HCT116 (cell line): Measurements from ENCODE around the gene HABP2. TPM values are rescaled to one million over a fixed set of nuclear protein-coding genes. Genes with fewer than 3 reads are reported as not detected.

Source experiments
- ATAC-seq: fragments of 200-7000 bp; cut with Tn5 transposase; 2 replicates; pipeline ENCODE4 v1.9.1; 2020; ENCODE audit warnings: mild to moderate bottlenecking, moderate library complexity
- BruUV-seq: library from RNA; stranded (reverse); fragments of 400-500 nt; replicated peaks from 2 replicates; lab custom pipeline; 2021; lab: Mats Ljungman, UMichigan
- CTCF ChIA-PET: fragments of 300-600 bp; sonication (Branson Sonifier 250); formaldehyde crosslinking; loops from one replicate; lab custom pipeline; 2021; ENCODE audit warnings: antibody characterized with exemption; lab: Charles Lee
- POLR2A ChIA-PET: fragments of 300-600, 350-600 bp; sonication (Branson Sonifier 250); formaldehyde crosslinking; loops from one replicate; lab custom pipeline; 2021; ENCODE audit warnings: antibody characterized with exemption; lab: Charles Lee
- RAD21 ChIA-PET, 2 experiments: fragments of 300-600 bp; sonication (Branson Sonifier 250); formaldehyde crosslinking; loops; one replicate each; lab custom pipeline; 2023; ENCODE audit warnings: low total read pairs in 2 of 2; ENCODE audit not compliant: uncharacterized antibody in 2 of 2, unreplicated experiment in 2 of 2, low non-redundant PET in 1 of 2; lab: Charles Lee
- DNase-seq: peaks from one replicate; pipeline ENCODE4 v3.0.0-alpha.2; 2010; ENCODE audit warnings: low read depth, low spot score
- H2AFZ ChIP-seq: fragments of 200-600 bp; shearing (Covaris generic), sonication (generic); 2 replicates; pipeline ENCODE4 v1.6.1; 2017; ENCODE audit warnings: low read depth, mixed run types, mixed read lengths, antibody characterized with exemption, low read length; ENCODE audit not compliant: poor library complexity, severe bottlenecking
- H3K27ac ChIP-seq: 2 replicates; pipeline ENCODE4 v1.5.1; 2012; ENCODE audit warnings: low read depth, low read length
- H3K27me3 ChIP-seq: fragments of 200-600 bp; sonication (generic); 2 replicates; pipeline ENCODE4 v1.6.1; 2016; ENCODE audit warnings: mixed run types, low read length, mixed read lengths; ENCODE audit not compliant: insufficient read depth
- H3K36me3 ChIP-seq, 2 experiments: fragments of 200-500 bp in 1 of 2; fragments of 200-600 bp in 1 of 2; sonication (Bioruptor generic) in 1 of 2; sonication (generic) in 1 of 2; 2 replicates each; pipeline versions ENCODE4 v1.5.1 to v1.6.1; 2014 to 2016; ENCODE audit warnings: low read length in 2 of 2, inconsistent platforms in 1 of 2, mixed read lengths in 1 of 2, mixed run types in 1 of 2; ENCODE audit not compliant: insufficient read depth in 2 of 2, control insufficient read depth in 1 of 2
- H3K4me1 ChIP-seq, 2 experiments: fragments of 200-600 bp in 1 of 2; sonication (generic) in 1 of 2; 2 replicates each; pipeline versions ENCODE4 v1.5.1 to v1.6.1; 2012 to 2017; ENCODE audit warnings: low read length in 2 of 2, inconsistent platforms in 1 of 2, mild to moderate bottlenecking in 1 of 2, mixed read lengths in 1 of 2, mixed run types in 1 of 2, moderate library complexity in 1 of 2; ENCODE audit not compliant: insufficient read depth in 2 of 2, control insufficient read depth in 1 of 2
- H3K4me2 ChIP-seq: fragments of 200-600 bp; sonication (generic); 2 replicates; pipeline ENCODE4 v1.6.1; 2017; ENCODE audit warnings: mixed run types, low read length, mixed read lengths
- H3K4me3 ChIP-seq, 2 experiments: fragments of 200-600 bp in 1 of 2; sonication (generic) in 1 of 2; replicated peaks in 1 of 2; 2 replicates each; pipeline ENCODE4 v1.5.1; 2011 to 2016; ENCODE audit warnings: low read length in 2 of 2, control low read depth in 1 of 2, low read depth in 1 of 2, mild to moderate bottlenecking in 1 of 2, mixed read lengths in 1 of 2, mixed run types in 1 of 2
- H3K79me2 ChIP-seq: fragments of 200-600 bp; sonication (generic); 2 replicates; pipeline ENCODE4 v1.6.1; 2017; ENCODE audit warnings: mild to moderate bottlenecking, mixed run types, low read length, moderate library complexity, mixed read lengths; ENCODE audit not compliant: insufficient read depth
- H3K9ac ChIP-seq: fragments of 200-600 bp; sonication (generic); 2 replicates; pipeline ENCODE4 v1.6.1; 2016; ENCODE audit warnings: low read length, mixed read lengths
- H3K9me2 ChIP-seq: fragments of 200-600 bp; sonication (generic), shearing (Covaris generic); 2 replicates; pipeline ENCODE4 v1.6.1; 2017; ENCODE audit warnings: mixed run types, mild to moderate bottlenecking, moderate library complexity; ENCODE audit not compliant: insufficient read depth
- H3K9me3 ChIP-seq, 2 experiments: fragments of 200-500 bp in 1 of 2; fragments of 200-600 bp in 1 of 2; sonication (Bioruptor generic) in 1 of 2; sonication (generic) in 1 of 2; 2 replicates each; pipeline ENCODE4 v1.6.1; 2014 to 2017; ENCODE audit warnings: low read length in 2 of 2, mixed read lengths in 2 of 2, inconsistent platforms in 1 of 2, low read depth in 1 of 2, mild to moderate bottlenecking in 1 of 2, mixed run types in 1 of 2, moderate library complexity in 1 of 2; ENCODE audit not compliant: control insufficient read depth in 1 of 2, insufficient read depth in 1 of 2
- H4K20me1 ChIP-seq: fragments of 200-600 bp; sonication (generic), shearing (Covaris generic); 2 replicates; pipeline ENCODE4 v1.6.1; 2017; ENCODE audit warnings: mixed run types, mild to moderate bottlenecking, moderate library complexity; ENCODE audit not compliant: insufficient read depth
- CBX3 ChIP-seq: IDR thresholded peaks from 2 replicates; pipeline ENCODE4 v1.6.1; 2012; ENCODE audit warnings: low read depth
- CEBPB ChIP-seq: IDR thresholded peaks from 2 replicates; pipeline ENCODE4 v1.6.1; 2012; ENCODE audit warnings: low read depth
- EGR1 ChIP-seq: IDR thresholded peaks from 2 replicates; pipeline ENCODE4 v1.6.1; 2012; ENCODE audit warnings: low read depth
- EZH2 ChIP-seq: fragments of 200-600 bp; sonication (generic); IDR thresholded peaks from 2 replicates; pipeline ENCODE4 v1.6.1; 2017; ENCODE audit warnings: antibody characterized with exemption, mixed run types
- EZH2phosphoT487 ChIP-seq: fragments of 200-600 bp; IDR thresholded peaks from 2 replicates; pipeline ENCODE4 v1.6.1; 2018; ENCODE audit warnings: antibody characterized with exemption, borderline replicate concordance
- FOSL1 ChIP-seq: IDR thresholded peaks from 2 replicates; pipeline ENCODE4 v1.6.1; 2012; ENCODE audit warnings: low read depth
- MAX ChIP-seq: IDR thresholded peaks from 2 replicates; pipeline ENCODE4 v1.6.1; 2012
- SIN3A ChIP-seq: IDR thresholded peaks from 2 replicates; pipeline ENCODE4 v1.6.1; 2012; ENCODE audit warnings: low read depth
- ZBTB33 ChIP-seq: IDR thresholded peaks from 2 replicates; pipeline ENCODE4 v1.6.1; 2011; ENCODE audit warnings: mild to moderate bottlenecking, low read length, moderate library complexity; ENCODE audit not compliant: insufficient replicate concordance; ENCODE audit errors: extremely low read depth
- ZFX ChIP-seq: fragments of 450-650 bp; IDR thresholded peaks from 2 replicates; pipeline ENCODE4 v1.6.1; 2017
- intact Hi-C: fragments of 100-400 bp; cut with micrococcal nuclease; formaldehyde crosslinking; loops from 2 replicates; pipeline ENCODE4 v1.10.0; 2022
- total RNA-seq: library from RNA; stranded (reverse); gene quantifications from one replicate; pipeline ENCODE4 v1.2.1, GENCODE V29; 2021; ENCODE audit not compliant: unreplicated experiment
- TF ChIP-seq, protein P1 (sequence below), 3 experiments: fragments of 200-600 bp in 1 of 3; sonication (generic) in 1 of 3; IDR thresholded peaks in 2 of 3; conservative IDR thresholded peaks in 1 of 3; 2 replicates each; pipeline ENCODE4 v1.5.1; 2012 to 2017; ENCODE audit warnings: low read depth in 2 of 3, low read length in 2 of 3, antibody characterized with exemption in 1 of 3, borderline replicate concordance in 1 of 3, control low read depth in 1 of 3, mild to moderate bottlenecking in 1 of 3, mixed read lengths in 1 of 3, mixed run types in 1 of 3, moderate library complexity in 1 of 3; ENCODE audit not compliant: insufficient read depth in 1 of 3
- TF ChIP-seq, protein P2 (sequence below): IDR thresholded peaks from 2 replicates; pipeline ENCODE4 v1.6.1; 2012; ENCODE audit warnings: low read depth

The HABP2 gene
- total RNA-seq, 1 experiment from 2014 or later = 0.20 TPM

- no peaks in the 10 kb centered on the region for H4K20me1 ChIP-seq
- ChIA-PET POLR2A (no interaction called here), CTCF (no interaction called here)
Measured at GRCh38 chr10:113621799-113622198, 68.9 kb downstream of the HABP2 start.

More at GRCh38 chr10:113621799-113622198, 68.9 kb downstream of the HABP2 start:
- H2AFZ ChIP-seq = no peak overlapping the region
- RAD21 ChIA-PET = no interaction called here
- no peaks in the 10 kb centered on the region for H3K9me2 ChIP-seq
- no peaks in the 10 kb centered on the region for H3K79me2 ChIP-seq
- no peak for ATAC-seq
- H3K9me3 ChIP-seq = no peaks in the 10 kb centered on the region
- H3K4me1 ChIP-seq = no peaks in the 10 kb centered on the region
- no peaks in the 10 kb centered on the region for H3K36me3 ChIP-seq
- intact Hi-C loops = no loop called here
- H3K4me3 ChIP-seq = no peak overlapping the region
- no peak for DNase-seq
- no peak for TF ChIP-seq ZFX
- no peak for TF ChIP-seq CEBPB
- TF ChIP-seq SIN3A = no peak
- TF ChIP-seq, protein P1, sequence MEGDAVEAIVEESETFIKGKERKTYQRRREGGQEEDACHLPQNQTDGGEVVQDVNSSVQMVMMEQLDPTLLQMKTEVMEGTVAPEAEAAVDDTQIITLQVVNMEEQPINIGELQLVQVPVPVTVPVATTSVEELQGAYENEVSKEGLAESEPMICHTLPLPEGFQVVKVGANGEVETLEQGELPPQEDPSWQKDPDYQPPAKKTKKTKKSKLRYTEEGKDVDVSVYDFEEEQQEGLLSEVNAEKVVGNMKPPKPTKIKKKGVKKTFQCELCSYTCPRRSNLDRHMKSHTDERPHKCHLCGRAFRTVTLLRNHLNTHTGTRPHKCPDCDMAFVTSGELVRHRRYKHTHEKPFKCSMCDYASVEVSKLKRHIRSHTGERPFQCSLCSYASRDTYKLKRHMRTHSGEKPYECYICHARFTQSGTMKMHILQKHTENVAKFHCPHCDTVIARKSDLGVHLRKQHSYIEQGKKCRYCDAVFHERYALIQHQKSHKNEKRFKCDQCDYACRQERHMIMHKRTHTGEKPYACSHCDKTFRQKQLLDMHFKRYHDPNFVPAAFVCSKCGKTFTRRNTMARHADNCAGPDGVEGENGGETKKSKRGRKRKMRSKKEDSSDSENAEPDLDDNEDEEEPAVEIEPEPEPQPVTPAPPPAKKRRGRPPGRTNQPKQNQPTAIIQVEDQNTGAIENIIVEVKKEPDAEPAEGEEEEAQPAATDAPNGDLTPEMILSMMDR (IDR thresholded peaks at IDR 0.05 in 2 of 3, conservative IDR thresholded peaks at IDR 0.05 in 1 of 3; ENCODE audit: borderline replicate concordance in 1 of 3, insufficient read depth in 1 of 3, low read depth in 2 of 3, low read length in 2 of 3) = no peak
- TF ChIP-seq MAX = no peak
- no peak for TF ChIP-seq EZH2
- TF ChIP-seq, protein P2, sequence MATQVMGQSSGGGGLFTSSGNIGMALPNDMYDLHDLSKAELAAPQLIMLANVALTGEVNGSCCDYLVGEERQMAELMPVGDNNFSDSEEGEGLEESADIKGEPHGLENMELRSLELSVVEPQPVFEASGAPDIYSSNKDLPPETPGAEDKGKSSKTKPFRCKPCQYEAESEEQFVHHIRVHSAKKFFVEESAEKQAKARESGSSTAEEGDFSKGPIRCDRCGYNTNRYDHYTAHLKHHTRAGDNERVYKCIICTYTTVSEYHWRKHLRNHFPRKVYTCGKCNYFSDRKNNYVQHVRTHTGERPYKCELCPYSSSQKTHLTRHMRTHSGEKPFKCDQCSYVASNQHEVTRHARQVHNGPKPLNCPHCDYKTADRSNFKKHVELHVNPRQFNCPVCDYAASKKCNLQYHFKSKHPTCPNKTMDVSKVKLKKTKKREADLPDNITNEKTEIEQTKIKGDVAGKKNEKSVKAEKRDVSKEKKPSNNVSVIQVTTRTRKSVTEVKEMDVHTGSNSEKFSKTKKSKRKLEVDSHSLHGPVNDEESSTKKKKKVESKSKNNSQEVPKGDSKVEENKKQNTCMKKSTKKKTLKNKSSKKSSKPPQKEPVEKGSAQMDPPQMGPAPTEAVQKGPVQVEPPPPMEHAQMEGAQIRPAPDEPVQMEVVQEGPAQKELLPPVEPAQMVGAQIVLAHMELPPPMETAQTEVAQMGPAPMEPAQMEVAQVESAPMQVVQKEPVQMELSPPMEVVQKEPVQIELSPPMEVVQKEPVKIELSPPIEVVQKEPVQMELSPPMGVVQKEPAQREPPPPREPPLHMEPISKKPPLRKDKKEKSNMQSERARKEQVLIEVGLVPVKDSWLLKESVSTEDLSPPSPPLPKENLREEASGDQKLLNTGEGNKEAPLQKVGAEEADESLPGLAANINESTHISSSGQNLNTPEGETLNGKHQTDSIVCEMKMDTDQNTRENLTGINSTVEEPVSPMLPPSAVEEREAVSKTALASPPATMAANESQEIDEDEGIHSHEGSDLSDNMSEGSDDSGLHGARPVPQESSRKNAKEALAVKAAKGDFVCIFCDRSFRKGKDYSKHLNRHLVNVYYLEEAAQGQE = no peak
- TF ChIP-seq CBX3 = no peak
- TF ChIP-seq EZH2phosphoT487 = no peak
- TF ChIP-seq EGR1 = no peak
- TF ChIP-seq ZBTB33 = no peak
- TF ChIP-seq FOSL1 = no peak
- peaks cover 69% of the 10 kb centered on the region for H3K27me3 ChIP-seq
- H3K9ac ChIP-seq = no peak overlapping the region
- H3K4me2 ChIP-seq = no peak overlapping the region
- BruUV-seq = no TSS peak
- no peak overlapping the region for H3K27ac ChIP-seq
